Activated CD8-positive, alpha-beta memory T cell treated with anti-CD3 and anti-CD28 coated beads, Interleukin-2, amount 50 U/mL, for 48 hours (primary cell): ENCODE results near the gene CHST1.

Experiments
- DNase-seq: peaks from one replicate; pipeline ENCODE4 v3.0.0-alpha.2; 2020

Gene CHST1

GRCh38 chr11:45673441-45673840, 8.0 kb upstream of the CHST1 start:
- DNase-seq: no peak

DNA sequence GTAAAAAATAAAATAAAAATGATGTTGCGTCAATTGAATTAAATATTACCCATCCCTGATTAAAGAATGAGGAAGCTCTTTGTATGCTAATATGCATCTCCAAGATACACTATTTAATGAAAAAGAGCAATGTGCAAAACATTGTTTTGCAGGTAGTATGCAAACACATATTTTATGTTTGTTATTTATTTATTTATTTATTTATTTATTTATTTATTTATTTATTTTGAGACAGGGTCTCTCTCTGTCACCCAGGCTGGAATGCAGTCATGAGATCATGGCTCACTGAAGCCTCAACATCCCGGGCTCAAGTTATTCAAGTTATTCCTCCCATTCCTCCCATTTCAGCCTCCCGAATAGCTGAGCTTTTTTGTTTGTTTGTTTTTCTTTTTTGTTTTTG, 7.2 kb upstream of the CHST1 start:
- DNase-seq: no peak

DNA sequence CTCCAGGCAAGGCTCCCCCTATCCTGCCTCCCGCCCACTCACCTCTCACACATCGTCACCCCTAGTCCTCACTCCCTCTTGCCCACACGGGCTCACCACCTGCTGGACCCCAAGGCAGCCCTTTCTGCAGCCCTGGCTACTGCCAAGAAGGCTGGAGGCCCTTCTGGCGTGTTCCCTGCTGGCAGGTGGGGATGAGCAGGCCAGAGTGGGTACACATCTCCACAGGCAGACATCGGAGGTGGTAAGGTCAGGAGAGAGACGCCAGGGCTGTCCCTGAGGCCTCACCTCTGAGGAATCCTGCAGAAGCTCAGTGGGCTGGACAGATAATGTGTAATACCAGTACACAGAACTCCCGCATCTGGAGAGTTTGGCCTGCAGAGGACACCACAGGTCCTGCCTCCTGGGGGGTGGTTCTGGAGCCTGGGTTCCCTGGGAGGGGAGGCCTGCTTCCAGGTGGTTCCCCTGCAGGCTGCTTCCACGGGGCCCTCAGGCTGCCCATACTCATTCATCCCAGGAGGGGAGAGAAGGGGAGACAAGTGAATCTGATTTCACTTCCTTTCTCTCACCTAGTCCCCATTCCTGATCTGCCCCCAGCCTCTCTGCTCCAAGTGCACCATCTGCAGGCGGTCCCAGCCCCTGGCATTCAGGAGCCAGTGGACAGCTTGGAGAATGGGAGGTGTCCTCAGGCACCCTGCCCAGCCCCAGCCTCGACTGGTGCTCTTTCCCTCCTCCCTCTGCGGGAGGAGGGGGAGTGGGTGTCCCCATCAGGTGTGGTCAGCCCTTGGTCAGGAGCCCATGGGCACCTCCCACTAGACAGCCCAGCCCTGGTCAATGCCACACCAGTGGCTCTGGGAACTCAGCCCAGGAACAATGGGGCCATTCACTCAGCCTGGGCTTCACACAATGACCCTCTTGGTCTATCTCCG, 6.1 kb upstream of the CHST1 start:
- DNase-seq: no peak

- no peak for DNase-seq
Measured at GRCh38 chr11:45670386-45671135, 5.1 kb upstream of the CHST1 start.

DNA sequence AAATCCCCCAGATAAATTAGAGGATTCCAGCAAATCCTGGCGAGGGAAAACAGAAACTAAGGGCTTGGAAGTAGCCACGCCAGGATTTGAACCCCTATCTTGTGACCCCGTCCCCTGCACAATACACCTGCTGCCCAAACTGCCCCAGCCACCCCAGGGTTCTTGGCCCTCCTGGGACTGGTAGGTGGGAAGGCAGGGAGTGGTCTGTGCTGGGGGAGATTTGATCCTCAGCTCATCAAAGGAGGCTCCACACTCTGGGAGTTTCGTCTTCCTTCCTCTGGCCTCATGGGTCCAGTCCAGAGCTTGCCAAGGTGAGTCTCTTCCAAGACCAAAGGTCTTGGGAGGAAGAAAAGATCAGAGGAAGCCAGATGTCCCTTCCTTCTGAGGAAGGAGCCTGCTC, 4.5 kb upstream of the CHST1 start:
- DNase-seq: no peak

- no peak for DNase-seq
Measured at GRCh38 chr11:45669146-45669545, 3.7 kb upstream of the CHST1 start.

GRCh38 chr11:45667929-45668680, 2.7 kb upstream of the CHST1 start:
- DNase-seq: no peak

- DNase-seq: no peak
Measured at GRCh38 chr11:45666648-45667642, 1.5 kb upstream of the CHST1 start.

DNA sequence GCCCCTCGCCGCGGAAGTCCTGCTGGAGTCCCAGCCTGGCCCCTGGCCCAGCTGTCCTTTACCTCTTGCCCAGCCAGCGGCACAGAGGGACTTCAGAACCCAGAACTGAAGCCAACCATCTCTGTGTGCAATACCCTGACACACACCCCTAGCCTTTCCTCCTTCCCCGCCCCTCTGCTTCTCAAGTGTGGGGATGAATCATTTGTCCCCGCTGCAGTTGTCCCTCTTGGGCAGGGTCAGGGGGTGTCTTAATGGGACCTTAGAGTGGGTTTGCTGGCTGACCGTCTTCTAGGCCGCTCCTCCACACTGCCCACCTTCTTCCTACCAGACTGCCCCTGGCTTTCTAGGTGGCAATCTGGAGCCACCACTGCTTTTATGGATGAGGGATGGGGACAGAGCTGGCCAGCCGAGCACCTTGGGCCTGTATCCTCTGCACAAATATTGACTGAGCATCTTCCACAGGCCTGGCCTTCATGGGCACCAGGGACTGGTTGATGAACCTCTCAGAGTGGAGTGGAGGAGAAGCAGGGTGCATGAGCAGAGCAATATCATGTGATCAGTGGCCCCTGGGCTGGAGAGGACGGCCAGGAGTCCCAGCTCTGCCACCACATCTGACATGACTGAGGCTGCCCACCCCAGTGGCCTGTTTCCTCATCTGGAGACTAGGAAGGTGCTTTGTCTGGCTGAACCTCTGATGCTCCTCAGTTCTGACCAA, 668 bp upstream of the CHST1 start:
- no peak for DNase-seq

DNA sequence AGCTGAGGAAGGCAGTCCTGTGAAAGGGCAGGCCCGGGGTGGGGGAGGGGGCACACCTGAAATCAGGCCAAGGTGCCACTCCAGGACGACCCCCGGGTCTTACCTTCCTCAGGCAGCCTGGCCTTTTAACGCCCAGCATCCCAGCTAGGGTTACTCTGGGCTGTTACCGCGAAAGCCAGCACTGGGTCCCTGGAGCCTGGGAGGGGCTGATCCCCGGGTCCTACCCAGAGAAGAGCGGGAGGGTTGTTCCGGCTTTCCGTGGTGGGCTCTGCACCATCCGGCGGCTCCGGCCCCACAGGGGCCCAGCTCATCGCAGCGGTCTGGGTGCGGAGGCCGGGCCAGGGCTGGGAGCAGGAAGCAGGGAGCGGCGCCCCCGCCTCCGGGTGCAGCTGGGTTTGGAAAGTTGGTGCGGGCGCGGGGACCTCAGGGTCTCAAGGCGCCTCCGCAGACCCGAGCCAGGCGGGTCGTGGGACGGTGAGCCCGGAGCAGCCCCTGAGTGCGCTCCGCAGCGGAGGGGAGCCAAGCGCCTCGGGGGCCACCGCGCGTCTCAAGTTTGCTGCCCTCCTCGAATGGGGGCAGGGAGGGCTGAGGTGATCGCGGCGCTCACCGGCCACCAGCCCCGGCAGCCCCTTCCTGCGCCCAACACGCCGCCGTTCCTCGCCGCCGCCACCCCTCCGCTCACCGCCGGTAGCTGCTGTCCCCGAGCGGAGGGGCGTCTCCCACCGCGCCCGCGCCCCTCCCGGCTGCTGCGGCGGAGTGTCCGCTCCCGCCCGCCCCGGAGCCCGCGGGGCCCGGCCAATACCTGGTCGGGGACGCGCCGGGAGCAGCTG, 831 bp downstream of the CHST1 start:
- DNase-seq: no peak

DNA sequence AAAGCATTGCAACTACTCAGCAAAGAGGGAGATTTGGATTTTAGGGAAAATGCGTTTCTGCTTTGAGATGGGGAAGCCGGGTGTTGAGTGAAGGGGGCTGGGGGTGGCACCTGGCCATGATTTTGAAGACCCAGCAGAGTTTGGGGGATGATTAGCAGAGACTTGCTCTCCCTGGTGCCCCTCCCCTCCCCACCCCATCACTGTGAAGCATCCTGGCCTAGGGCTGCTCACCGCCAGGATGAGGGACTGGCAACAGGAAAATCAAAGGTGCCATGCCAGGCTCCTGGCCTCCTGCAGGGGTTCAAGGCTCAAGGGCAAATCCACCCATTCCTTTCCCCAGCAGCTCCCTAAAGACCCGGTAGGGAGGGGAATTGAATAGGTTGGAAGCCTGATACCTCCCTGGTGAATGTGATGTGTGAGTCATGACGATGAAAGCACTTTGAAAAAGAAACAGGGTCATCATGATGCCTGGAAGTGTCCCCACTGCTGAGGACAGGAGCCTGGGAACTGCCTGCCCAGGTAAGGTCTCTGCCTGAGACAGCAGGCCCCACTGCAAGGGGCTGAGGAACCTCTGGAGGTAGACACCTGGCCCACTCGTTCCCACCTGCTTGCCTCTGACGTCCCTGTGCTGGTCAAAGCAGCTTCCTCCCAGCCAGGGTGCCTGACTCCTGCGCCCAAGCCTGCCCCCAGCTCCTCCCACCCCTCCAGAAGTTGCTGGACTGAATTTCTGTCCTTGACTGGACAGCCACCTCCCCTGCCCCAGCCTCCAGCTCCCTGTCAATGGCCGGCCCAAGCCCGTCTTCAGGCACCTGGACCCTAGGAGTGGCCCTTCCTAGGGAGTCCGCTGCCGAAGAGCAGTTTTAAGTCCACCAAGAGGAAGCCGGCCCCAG, 1.7 kb downstream of the CHST1 start:
- no peak for DNase-seq

DNA sequence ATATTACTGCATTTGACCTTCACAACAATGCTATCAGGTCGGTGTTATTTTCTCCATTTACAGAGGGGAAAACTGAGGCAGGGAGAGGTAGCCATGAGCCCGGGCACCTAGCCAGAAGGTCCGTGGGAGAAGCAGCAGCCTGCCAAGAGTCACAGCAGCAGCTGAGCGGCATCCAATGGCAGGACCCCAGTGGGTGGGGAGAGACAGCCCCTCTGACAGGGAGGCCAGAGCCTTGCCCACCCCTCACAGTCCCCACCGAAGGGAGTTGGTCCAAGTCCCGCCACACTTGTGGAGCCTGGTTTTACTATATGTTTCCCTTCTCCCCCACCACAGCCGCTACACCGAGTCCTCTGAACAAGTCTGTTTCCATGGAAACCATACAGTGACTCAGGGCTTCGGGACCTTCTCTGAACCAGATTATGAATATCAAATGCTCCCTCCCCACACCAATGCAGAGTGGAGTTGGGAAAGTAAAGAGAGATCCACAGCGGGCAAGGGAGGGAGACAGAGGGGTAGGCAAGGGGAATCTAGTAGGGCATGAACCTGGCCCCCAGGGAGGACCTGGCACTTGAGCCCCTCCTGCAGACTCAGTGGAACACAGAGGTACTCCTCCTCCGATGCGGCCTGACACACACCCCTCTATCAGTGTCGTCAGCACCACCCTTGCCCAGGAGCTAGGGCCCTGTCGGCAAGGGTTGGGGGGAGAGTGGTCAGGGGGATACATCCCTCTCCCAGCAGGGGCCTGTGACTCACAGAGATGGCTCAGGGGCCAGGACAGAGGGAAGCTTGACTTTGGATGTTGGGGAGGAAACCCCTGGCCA, 2.5 kb downstream of the CHST1 start:
- DNase-seq: no peak

- DNase-seq: no peak
Measured at GRCh38 chr11:45662096-45662664, 3.2 kb downstream of the CHST1 start.

- no peak for DNase-seq
Measured at GRCh38 chr11:45661439-45662055, 3.9 kb downstream of the CHST1 start.

GRCh38 chr11:45660729-45661438, 4.5 kb downstream of the CHST1 start:
- DNase-seq: no peak

DNA sequence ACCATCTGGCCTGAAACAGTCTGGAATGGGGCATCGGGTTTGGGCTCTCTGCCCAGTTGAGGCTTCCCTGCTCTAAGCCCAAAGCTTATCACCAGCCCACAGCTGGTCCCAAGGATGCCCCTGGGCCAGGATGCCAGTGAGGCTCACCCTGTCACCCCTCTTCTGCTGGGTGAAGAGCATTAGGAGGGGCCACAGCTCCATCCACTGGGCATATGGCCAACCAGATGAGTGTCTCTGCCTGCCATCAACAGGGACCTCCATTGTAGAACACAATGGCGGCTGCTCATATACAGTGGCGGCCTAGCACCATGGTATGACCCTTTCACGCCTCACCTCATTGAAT, 5.6 kb downstream of the CHST1 start:
- no peak for DNase-seq
